HG03196 (cell line): Measurements from ENCODE around the gene PPP1R36.
"Not testable (repeated sequence)": the region's sequence is repeated elsewhere in the genome, so short reads cannot be mapped to it uniquely, and the experiment has no call there.

ENCODE experiments used
- ATAC-seq: cut with Tn5 transposase; IDR thresholded peaks from one replicate; pipeline ENCODE4 v1.9.1; 2021; ENCODE audit not compliant: unreplicated experiment

PPP1R36 gene

DNA sequence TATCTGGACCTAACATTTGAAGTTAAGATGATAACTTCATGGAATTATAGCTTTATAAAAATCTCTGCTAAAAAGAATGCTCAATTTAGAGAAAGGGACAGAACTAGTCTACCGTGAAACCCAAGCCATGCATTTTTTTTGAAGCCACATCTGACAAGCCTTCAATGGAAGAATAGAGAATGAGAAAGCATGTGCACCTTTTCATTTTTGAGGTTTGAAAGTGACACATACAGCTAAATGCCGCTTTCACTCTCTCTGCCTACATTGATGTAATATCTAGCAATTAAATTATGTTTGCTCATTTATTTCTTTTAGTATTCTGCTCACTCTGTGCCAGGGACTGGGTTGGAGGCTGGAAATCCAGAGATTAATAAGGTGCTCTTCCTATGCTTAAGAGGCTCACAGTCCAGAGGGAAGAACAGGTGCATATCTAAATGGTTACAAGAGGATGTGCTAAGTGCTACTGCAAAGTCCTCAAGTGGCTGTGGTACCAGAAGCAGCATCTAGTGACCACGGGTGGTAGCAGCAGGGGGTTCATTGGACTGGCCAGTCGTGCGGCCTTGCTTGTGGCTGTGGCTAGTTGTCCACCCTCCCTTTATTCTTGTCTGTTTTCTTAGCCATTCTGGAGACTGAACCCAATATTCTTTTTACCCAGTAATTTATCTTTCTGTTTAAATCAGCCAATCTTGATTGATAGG is 60.4 kb downstream of the PPP1R36 start:
- no peak for ATAC-seq

GRCh38 chr14:64611358-64612020 is 61.7 kb downstream of the PPP1R36 start:
- ATAC-seq = no peak

- no peak for ATAC-seq
Measured at GRCh38 chr14:64612021-64612380, 62.2 kb downstream of the PPP1R36 start.

- no peak for ATAC-seq
Measured at GRCh38 chr14:64612971-64613666, 63.4 kb downstream of the PPP1R36 start.

DNA sequence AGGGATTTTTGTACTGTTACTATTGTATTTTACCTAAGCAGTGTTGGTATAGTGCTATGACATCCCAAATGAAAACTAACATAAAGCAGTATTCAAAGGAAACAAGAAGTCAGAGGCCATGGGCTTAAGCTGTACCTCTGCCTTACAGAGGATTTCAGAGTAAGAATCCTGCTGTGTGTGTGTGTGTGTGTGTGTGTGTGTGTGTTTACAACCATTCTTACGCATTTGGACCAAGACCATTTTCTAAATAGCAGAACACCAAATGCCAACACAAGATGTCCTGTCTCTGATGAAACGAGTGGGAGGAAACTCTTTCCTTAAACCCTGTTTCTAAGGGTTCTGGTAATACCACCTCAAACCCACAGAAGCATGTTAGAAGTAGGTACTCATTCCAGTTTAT is 64.4 kb downstream of the PPP1R36 start:
- no peak for ATAC-seq

- ATAC-seq = no peak
Measured at GRCh38 chr14:64614805-64615391, 65.1 kb downstream of the PPP1R36 start.

DNA sequence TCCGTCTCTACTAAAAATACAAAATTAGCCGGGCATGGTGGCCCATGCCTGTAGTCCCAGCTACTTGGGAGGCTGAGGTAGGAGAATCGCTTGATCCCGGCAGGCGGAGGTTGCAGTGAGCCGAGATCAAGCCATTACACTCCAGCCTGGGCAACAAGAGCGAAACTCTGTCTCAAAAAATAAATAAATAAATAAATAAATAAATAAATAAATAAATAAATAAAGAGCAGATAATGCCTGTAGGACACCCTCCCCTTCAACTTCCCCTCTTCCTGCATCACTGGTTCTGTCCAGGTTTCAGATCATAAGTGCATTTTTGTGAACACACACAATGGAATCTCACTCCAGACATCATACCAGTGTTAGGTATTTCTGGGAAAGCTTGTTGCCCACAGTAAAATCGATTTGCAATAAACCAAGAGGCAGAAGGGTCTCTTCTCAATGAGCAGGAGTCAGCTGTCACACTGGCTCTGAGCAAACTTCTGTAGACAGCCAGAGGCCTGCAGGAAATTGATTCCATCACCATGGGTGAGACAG is 68.2 kb downstream of the PPP1R36 start:
- ATAC-seq = not testable (repeated sequence)

GRCh38 chr14:64620910-64621309 is 71.1 kb downstream of the PPP1R36 start:
- no peak for ATAC-seq

- no peak for ATAC-seq
Measured at GRCh38 chr14:64623554-64624165, 73.9 kb downstream of the PPP1R36 start.

DNA sequence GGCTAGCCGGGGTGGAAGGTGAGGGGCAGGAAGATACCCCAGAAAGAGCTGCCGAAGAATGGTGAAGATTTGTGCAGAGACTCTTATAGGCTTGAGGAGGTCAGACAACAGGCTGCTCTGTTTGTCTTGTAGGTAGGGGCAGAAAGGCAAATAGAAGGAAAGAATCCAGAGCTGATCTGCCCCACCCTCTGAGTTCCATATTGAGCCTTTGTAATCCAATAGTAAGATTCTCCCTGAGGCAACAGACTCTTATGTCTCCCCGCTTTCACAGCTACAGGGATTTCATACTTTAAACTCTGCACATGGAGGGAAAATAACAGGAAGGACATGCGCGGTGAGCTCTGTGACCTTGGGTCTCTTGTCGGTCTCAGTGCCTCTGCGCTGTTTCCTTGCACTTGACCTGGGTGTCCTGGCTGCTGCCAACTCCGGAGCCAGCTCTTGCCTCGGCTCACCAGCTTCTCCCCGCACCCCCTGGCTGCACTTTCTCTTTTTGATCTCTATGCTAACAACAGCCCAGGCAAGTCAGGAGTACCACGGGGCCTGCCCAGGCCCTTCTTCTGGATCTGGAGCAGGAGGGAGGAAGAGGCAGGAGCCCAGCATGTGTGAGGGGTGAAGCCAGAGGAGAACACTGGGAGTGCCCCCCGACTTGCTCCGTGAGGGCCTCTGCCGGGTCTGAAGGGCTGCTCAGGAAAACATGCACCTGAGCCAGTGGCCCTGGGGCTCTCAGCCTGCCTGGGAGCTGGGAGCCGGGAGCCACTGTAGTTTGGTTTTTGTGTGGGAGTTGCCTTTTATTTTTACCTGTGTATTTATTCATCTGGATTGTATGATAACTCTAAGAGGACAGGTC is 75.8 kb downstream of the PPP1R36 start:
- ATAC-seq = no peak

GRCh38 chr14:64628940-64629408 is 79.2 kb downstream of the PPP1R36 start:
- no peak for ATAC-seq

GRCh38 chr14:64630778-64631177 is 81.0 kb downstream of the PPP1R36 start:
- no peak for ATAC-seq

DNA sequence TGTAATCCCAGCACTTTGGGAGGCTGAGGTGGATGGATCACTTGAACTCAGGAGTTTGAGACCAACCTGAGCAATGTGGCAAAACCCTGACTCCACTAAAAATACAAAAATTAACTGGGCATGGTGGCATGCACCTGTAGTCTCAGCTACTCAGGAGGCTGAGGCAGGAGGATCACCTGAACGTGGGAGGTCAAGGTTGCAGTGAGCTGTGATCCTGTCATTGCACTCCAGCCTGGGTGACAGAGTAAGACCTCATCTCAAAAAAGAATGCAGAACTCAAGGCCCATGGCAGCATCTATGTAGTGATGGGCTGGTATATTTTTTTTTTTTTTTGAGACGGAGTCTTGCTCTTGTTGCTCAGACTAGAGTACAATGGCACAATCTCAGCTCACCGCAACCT is 81.5 kb downstream of the PPP1R36 start:
- ATAC-seq = not testable (repeated sequence)

GRCh38 chr14:64632056-64632455 is 82.3 kb downstream of the PPP1R36 start:
- no peak for ATAC-seq

DNA sequence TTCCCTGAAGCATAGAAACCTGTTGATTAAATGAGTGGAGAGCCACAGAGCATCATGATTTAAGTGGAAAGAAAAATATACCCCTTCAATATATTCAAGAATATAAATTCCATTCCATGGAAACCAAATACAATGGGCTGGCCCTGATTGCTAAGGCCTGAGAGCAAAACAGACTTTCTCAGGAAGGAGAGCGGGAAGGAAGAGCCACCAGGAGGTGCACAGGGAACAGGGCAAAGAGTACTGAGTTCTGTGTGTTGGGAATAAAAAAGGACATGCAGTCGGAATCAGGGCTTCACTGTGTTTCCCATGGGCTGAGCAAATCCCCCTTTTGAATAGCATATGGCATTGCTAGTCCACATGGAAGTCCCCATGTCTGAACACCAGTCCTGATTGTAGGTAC is 84.8 kb downstream of the PPP1R36 start:
- no peak for ATAC-seq

DNA sequence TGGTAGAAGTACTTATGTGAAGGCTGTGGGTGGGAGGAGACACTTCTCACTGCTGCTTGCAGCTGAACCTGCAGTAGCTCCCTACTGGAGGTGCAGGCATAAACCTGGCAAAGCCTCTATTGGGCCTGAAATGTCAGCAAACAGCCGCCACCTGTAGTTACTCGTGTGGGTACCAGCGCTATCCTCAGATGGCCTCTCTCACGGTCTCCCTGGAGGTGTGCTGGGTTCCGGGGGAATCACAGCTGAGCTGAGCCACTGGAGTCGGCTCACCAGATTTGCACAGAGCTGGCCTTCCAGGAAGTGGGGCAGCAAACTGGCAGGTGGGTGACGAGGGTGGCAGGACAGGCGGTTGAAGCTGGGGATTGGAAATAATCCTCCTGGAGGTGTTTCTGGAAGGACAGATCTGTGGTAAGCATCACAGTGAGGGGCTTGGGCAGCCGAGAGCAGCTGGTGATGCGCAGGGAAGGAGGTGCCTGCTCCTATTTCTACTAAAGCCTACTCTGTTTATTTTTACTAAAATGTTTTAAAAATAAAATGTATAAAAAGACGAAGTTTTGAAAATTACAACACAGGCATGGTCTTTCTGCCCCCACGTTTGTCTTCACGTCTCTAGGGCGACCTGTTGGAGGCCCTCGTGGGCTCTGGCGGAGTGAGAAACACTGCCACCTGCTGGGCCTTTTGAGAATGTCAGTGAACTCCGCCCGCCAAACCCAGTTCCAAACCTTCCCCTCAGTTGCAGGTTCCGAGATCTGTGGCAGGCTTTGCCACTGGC is 86.6 kb downstream of the PPP1R36 start:
- ATAC-seq = no peak

DNA sequence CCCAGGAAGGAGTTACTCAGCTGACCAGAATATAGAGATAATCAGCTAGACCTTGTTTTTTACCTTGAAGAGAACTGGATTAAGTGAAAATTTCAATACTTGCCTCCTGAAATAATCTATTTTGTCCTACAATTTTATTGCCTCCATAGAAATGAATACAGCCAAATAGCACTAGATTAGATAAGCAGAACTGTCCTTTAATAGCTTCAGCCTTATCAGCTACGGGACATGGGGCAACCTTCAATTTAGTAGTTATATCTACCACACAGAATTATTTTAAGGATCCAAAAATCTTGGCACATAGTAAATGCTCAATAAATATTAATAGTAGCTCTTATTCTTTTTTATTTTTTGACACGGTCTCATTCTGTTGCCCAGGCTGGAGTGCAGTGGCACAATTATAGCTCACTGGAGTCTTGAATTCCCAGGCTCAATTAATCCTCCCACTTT is 87.2 kb downstream of the PPP1R36 start:
- ATAC-seq = no peak

GRCh38 chr14:64637735-64638473 is 88.1 kb downstream of the PPP1R36 start:
- ATAC-seq = no peak

DNA sequence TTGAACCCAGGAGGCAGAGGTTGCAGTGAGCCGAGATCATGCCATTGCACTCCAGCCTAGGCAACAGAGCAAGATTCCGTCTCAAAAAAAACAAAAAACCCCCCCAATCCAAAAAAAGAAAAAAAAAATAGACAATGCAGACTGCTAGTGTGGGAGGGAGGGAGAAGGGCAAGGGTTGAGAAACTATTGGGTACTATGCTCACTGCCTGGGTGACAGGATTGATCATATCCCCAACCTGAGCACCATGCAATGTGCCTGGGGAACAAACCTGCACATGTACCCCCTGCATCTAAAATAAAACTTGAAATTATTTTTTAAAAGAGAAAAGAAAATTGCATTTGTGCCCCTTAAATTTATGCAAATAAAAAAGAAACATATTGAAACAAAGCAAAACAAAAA is 88.9 kb downstream of the PPP1R36 start:
- ATAC-seq = no peak
